Loucy (cell line): ENCODE data around the gene CTAGE15.
"Not testable (repeated sequence)": the region's sequence is repeated elsewhere in the genome, so short reads cannot be mapped to it uniquely, and the experiment has no call there.

Source experiments
- EZH2phosphoT487 ChIP-seq: fragments of 200-600 bp; IDR thresholded peaks from 2 replicates; pipeline ENCODE4 v1.6.1; 2018; ENCODE audit warnings: antibody characterized with exemption, mild to moderate bottlenecking, moderate library complexity, borderline replicate concordance
- TF ChIP-seq, protein P1 (sequence below): fragments of 200-600 bp; sonication (generic); conservative IDR thresholded peaks from 2 replicates; pipeline ENCODE4 v1.5.1; 2014; ENCODE audit warnings: mild to moderate bottlenecking, antibody characterized with exemption, low read length

- TF ChIP-seq, protein P1, sequence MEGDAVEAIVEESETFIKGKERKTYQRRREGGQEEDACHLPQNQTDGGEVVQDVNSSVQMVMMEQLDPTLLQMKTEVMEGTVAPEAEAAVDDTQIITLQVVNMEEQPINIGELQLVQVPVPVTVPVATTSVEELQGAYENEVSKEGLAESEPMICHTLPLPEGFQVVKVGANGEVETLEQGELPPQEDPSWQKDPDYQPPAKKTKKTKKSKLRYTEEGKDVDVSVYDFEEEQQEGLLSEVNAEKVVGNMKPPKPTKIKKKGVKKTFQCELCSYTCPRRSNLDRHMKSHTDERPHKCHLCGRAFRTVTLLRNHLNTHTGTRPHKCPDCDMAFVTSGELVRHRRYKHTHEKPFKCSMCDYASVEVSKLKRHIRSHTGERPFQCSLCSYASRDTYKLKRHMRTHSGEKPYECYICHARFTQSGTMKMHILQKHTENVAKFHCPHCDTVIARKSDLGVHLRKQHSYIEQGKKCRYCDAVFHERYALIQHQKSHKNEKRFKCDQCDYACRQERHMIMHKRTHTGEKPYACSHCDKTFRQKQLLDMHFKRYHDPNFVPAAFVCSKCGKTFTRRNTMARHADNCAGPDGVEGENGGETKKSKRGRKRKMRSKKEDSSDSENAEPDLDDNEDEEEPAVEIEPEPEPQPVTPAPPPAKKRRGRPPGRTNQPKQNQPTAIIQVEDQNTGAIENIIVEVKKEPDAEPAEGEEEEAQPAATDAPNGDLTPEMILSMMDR = not testable (repeated sequence)
- TF ChIP-seq EZH2phosphoT487 = not testable (repeated sequence)
Measured at GRCh38 chr7:143563306-143563705, 8.3 kb upstream of the CTAGE15 start.
